Tibial artery (tissue), 4 donors: ENCODE measurements around the gene METTL8.

Source experiments
- DNase-seq, 2 donors: peaks; one replicate each; pipeline ENCODE4 v3.0.0-alpha.2; 2019
- H3K27ac ChIP-seq, 2 donors: fragments of 200-600 bp; sonication (generic) in 1 of 2; 1 replicate in 1 of 2; 2 replicates in 1 of 2; pipeline ENCODE4 v1.5.1; 2018 to 2019; ENCODE audit warnings: mild to moderate bottlenecking in 1 of 2
- H3K27me3 ChIP-seq, 2 donors: fragments of 200-600 bp; sonication (generic) in 1 of 2; one replicate each; pipeline versions ENCODE4 v1.5.1 to v1.6.0; 2016 to 2019
- H3K36me3 ChIP-seq, 3 donors: fragments of 200-600 bp; sonication (generic) in 2 of 3; one replicate each; pipeline ENCODE4 v1.5.1; 2016 to 2019; ENCODE audit warnings: mild to moderate bottlenecking in 2 of 3
- H3K4me1 ChIP-seq, 4 donors: fragments of 200-600 bp; sonication (generic) in 2 of 4; 1 replicate in 3 of 4; 2 replicates in 1 of 4; pipeline ENCODE4 v1.5.1; 2016 to 2019
- H3K4me3 ChIP-seq, 2 donors: fragments of 200-600 bp; sonication (generic) in 1 of 2; 1 replicate in 1 of 2; 2 replicates in 1 of 2; pipeline ENCODE4 v1.5.1; 2018 to 2019; ENCODE audit warnings: mild to moderate bottlenecking in 2 of 2
- H3K9me3 ChIP-seq, 3 donors: fragments of 200-600 bp; sonication (generic) in 1 of 3; one replicate each; pipeline ENCODE4 v1.5.1; 2016 to 2019
- intact Hi-C: fragments of 100-400 bp; cut with DNase I; formaldehyde crosslinking; loops from one replicate; pipeline ENCODE4 v1.15.0; 2023; ENCODE audit warnings: low total_unique reads
- TF ChIP-seq, protein P1 (sequence below), 2 experiments: fragments of 200-600 bp in 1 of 2; fragments of 450-650 bp in 1 of 2; IDR thresholded peaks; one replicate each; pipeline ENCODE4 v1.5.1; 2017 to 2019; ENCODE audit warnings: antibody characterized with exemption in 2 of 2, mild to moderate bottlenecking in 1 of 2, moderate library complexity in 1 of 2

METTL8 gene

DNA sequence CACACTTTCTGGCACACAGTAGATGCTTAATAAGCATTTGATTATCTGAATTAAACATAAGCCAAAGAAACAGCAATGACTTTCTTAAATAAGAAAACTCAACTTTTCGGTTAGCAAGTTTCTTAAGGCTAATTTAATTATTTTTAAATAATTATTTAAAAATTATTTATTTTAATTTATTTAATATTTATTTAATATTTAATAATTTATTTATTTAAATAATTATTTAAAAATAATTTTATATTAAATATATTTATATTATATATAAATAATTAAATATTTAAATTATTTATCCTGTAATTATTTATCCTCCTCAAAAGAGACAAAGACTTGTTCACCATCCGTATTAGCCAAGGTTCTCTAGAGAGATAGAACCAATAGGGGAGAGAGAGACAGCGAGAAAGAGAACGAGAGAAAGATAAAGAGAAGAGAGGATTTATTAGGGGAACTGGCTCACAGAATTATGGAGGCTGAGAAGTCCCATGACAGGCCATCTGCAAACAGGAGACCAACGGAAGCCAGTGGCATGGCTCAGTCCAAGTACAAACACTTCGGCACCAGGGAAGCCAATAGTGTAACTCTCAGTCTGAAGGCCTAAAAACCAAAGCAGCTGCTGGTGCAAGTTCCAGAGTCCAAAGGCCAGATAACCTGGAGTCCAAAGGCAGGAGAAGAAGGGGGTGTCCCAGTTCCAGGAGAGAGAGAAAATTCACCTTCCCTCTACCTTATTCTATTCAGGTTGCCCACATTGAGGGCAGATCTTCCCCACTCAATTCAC, 125.3 kb downstream of the METTL8 start:
- DNase-seq = no peak
- no peaks in the 10 kb centered on the region for H3K36me3 ChIP-seq
- no peaks in the 10 kb centered on the region for H3K4me1 ChIP-seq
- intact Hi-C loops = no loop called here
- H3K9me3 ChIP-seq = peaks cover 0 to 17% (median 7%) of the 10 kb centered on the region in 3 donors
- H3K27me3 ChIP-seq = no peaks in the 10 kb centered on the region
- H3K4me3 ChIP-seq = no peak overlapping the region
- H3K27ac ChIP-seq = no peak overlapping the region
- TF ChIP-seq, protein P1, sequence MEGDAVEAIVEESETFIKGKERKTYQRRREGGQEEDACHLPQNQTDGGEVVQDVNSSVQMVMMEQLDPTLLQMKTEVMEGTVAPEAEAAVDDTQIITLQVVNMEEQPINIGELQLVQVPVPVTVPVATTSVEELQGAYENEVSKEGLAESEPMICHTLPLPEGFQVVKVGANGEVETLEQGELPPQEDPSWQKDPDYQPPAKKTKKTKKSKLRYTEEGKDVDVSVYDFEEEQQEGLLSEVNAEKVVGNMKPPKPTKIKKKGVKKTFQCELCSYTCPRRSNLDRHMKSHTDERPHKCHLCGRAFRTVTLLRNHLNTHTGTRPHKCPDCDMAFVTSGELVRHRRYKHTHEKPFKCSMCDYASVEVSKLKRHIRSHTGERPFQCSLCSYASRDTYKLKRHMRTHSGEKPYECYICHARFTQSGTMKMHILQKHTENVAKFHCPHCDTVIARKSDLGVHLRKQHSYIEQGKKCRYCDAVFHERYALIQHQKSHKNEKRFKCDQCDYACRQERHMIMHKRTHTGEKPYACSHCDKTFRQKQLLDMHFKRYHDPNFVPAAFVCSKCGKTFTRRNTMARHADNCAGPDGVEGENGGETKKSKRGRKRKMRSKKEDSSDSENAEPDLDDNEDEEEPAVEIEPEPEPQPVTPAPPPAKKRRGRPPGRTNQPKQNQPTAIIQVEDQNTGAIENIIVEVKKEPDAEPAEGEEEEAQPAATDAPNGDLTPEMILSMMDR (IDR thresholded peaks at IDR 0.05) = no peak

DNA sequence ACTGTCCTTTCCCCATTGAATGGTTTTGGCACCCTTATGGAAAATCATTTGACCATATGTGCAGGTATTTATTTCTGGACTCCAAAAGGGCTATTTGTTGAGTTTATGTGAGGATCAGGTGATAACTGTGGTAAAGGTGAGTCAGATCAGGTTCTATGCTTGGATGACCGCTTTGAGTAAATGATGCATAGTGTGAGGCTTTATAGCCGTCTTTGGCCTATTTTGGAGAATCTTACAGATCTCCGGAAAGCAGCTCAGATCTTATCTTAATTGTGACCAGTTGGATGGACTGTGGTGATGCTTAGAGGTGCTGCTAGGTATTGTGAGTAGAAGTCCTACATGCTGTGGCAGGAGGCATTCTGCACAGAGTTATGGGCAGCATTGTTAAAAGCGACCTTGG, 126.2 kb downstream of the METTL8 start:
- Histone ChIP-seq H3K27ac (no peak overlapping the region), H3K36me3 (no peaks in the 10 kb centered on the region), H3K9me3 (peaks cover 0 to 17% (median 7%) of the 10 kb centered on the region in 3 donors), H3K4me3 (no peak overlapping the region), H3K27me3 (no peaks in the 10 kb centered on the region), H3K4me1 (no peaks in the 10 kb centered on the region)
- intact Hi-C loops = no loop called here
- DNase-seq = no peak
- TF ChIP-seq, protein P1 (IDR thresholded peaks at IDR 0.05) = no peak

DNA sequence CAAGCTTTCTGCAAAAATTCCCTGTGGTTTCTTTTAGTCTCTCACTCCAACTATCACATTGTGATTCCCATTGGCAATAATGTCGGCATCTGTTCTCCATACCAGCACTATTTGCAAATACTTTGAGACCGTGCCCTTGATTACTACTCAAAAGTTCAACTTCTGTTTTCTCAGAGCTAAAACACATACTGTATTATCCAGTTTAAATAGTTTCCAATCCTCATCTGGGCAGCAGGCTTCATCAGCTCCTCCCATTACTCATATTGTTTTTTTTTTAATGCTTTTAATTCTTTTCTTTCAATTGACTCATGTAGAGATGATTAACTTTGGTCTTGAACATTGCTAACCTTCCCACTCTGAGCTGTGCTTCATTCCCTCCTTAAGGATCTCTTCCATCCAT, 135.8 kb downstream of the METTL8 start:
- TF ChIP-seq, protein P1 (IDR thresholded peaks at IDR 0.05) = no peak
- intact Hi-C loops = no loop called here
- DNase-seq = no peak

DNA sequence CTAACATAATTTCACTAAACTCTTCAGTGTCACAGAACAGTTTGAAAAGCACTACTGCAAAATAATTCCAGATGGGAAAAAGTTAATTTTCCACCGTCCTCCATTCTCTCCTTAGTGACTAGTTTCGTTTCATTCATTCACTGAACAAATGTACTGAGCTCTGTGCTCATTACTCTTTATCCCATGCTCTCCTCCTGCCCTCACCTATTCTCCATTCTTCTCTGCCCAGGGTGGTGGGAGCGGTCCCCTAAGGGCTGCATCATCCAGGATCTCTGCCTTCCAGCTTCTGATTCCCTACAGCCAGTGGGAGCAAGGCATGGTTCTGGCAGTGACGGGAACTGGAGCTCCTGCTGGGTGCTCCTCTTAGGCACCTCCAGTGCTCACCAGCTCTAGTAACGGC, 139.2 kb downstream of the METTL8 start:
- Histone ChIP-seq H3K27me3 (no peaks in the 10 kb centered on the region), H3K4me1 (no peaks in the 10 kb centered on the region), H3K4me3 (no peak overlapping the region), H3K36me3 (no peaks in the 10 kb centered on the region), H3K9me3 (no peaks in the 10 kb centered on the region), H3K27ac (no peak overlapping the region)
- DNase-seq = no peak
- TF ChIP-seq, protein P1 (IDR thresholded peaks at IDR 0.05) = no peak
- intact Hi-C loops = no loop called here

More for the DNA sequence above, 135.8 kb downstream of the METTL8 start:
- no peaks in the 10 kb centered on the region for H3K36me3 ChIP-seq
- H3K9me3 ChIP-seq = no peaks in the 10 kb centered on the region
- H3K4me1 ChIP-seq = no peaks in the 10 kb centered on the region
- no peak overlapping the region for H3K27ac ChIP-seq
- H3K4me3 ChIP-seq = no peak overlapping the region
- no peaks in the 10 kb centered on the region for H3K27me3 ChIP-seq

DNA sequence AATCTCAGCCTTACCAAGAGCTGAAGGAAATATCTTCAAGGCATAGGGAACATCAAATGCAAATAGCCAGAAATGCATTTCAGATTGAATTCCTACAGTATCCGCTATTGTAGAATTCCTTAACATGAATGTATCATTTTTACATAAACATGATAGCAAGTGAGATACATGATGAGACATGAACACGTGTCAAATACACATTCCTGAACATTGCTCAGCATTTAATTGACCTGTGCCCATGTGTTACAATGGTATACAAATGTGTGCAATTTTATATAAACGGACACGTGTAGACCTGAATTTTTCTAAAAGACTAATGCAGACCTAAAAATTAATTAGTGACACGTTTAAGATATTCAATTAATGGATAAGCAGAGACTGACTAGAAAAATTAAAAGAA, 140.1 kb downstream of the METTL8 start:
- intact Hi-C loops = no loop called here
- DNase-seq = no peak

More for the DNA sequence above, 140.1 kb downstream of the METTL8 start:
- Histone ChIP-seq H3K4me1 (no peaks in the 10 kb centered on the region), H3K27me3 (no peaks in the 10 kb centered on the region), H3K27ac (no peak overlapping the region), H3K9me3 (no peaks in the 10 kb centered on the region), H3K4me3 (no peak overlapping the region), H3K36me3 (no peaks in the 10 kb centered on the region)
- TF ChIP-seq, protein P1 (IDR thresholded peaks at IDR 0.05) = no peak
